Measurements from ENCODE around the gene UST. TPM values are rescaled to one million over a fixed set of nuclear protein-coding genes. Genes with fewer than 3 reads are reported as not detected.

Gene UST
- total and polyA plus RNA-seq, 2 donors (not counting 1 experiment from before 2014, with no cell fraction given) = 7.3 to 16.9 TPM

DNA sequence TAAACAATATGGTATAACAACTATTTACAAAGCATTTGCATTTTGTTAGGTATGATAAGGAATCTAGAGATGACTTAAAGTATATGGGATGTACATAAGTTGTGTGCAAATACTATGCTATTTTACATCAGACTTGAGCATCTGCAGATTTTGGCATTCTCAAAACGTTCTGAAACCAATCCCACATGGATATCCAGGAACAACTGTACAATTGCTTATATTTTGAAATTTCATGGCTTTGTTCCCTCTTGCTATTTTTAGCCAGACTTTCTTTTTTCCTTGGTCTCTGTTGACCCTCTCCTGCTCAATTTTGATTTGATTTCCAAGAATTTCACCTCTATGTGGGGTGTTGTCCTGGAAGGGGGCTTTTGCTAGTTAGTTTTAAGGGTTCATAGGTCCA is 32.9 kb upstream of the UST start:
- no CpG with 5 or more reads among the region's 1 CpG for WGBS (ENCODE audit: insufficient coverage)
- DNase-seq = no peak
- POLR2A ChIA-PET = interaction anchor here (0.7 kb wide), 1 partner anchor 32 kb away, joined by 3 read pairs; no protein-coding TSS in a partner anchor

GRCh38 chr6:148716811-148717210 is 30.0 kb upstream of the UST start:
- Histone ChIP-seq H3K9me3 (ENCODE audit: control extremely low read depth in 1 of 3, control insufficient read depth in 2 of 3, insufficient read depth in 1 of 3, low read length in 2 of 3) (no peaks in the 10 kb centered on the region), H3K79me2 (ENCODE audit: control insufficient read depth, insufficient read depth, low read length) (no peaks in the 10 kb centered on the region), H3K36me3 (replicated peaks in 1 of 2; ENCODE audit: control extremely low read depth in 1 of 2, control insufficient read depth in 1 of 2, extremely low read depth in 1 of 2, insufficient read depth in 2 of 2, low read length in 1 of 2) (no peaks in the 10 kb centered on the region), H3K4me3 (ENCODE audit: control extremely low read depth in 1 of 5, extremely low read depth in 1 of 5, insufficient read depth in 1 of 5, low read depth in 2 of 5, low read length in 4 of 5) (no peak overlapping the region), H4K20me1 (ENCODE audit: control insufficient read depth, insufficient read depth, low read length, poor library complexity, severe bottlenecking) (no peaks in the 10 kb centered on the region), H3K27me3 (replicated peaks in 1 of 4; ENCODE audit: control extremely low read depth in 1 of 4, control insufficient read depth in 3 of 4, insufficient read depth in 4 of 4, low read length in 3 of 4) (no peaks in the 10 kb centered on the region), H3K4me1 (ENCODE audit: control insufficient read depth in 2 of 2, insufficient read depth in 2 of 2, low read length in 2 of 2) (no peaks in the 10 kb centered on the region), H3K27ac (ENCODE audit: low read length in 2 of 2) (no peak overlapping the region), H2AFZ (ENCODE audit: insufficient read depth, low read depth, low read length, poor library complexity, severe bottlenecking) (no peak overlapping the region), H3K4me2 (replicated peaks; ENCODE audit: low read depth, low read length, poor library complexity, severe bottlenecking) (no peak overlapping the region), H3K9ac (ENCODE audit: low read length) (no peak overlapping the region)
- Mint-ChIP-seq H3K4me3 (no peak overlapping the region), H3K27me3 (peaks cover 2% of the 10 kb centered on the region), H3K9me3 (ENCODE audit: insufficient read depth) (peaks cover 4% of the 10 kb centered on the region), H3K27ac (no peak overlapping the region), H3K4me1 (no peaks in the 10 kb centered on the region)
- WGBS (ENCODE audit: insufficient coverage) = no CpG with 5 or more reads among the region's 1 CpG
- no peak for DNase-seq
- ChIA-PET POLR2A (no interaction called here), CTCF (no interaction called here)
- ATAC-seq (ENCODE audit: low read depth) = no peak
- TF ChIP-seq EZH2 (IDR thresholded peaks at IDR 0.05; ENCODE audit: borderline replicate concordance, insufficient read depth, low read depth, low read length, poor library complexity, severe bottlenecking) = no peak
- TF ChIP-seq CTCF (IDR thresholded peaks at IDR 0.05) = no peak
- intact Hi-C loops (cut with micrococcal nuclease) = no loop called here

More for the DNA sequence above, 32.9 kb upstream of the UST start:
- no peak overlapping the region for H3K27ac Mint-ChIP-seq
- intact Hi-C loops (cut with micrococcal nuclease) = no loop called here
- H4K20me1 ChIP-seq (ENCODE audit: control insufficient read depth, insufficient read depth, low read length, poor library complexity, severe bottlenecking) = no peaks in the 10 kb centered on the region
- H3K4me3 ChIP-seq (ENCODE audit: control extremely low read depth in 1 of 5, extremely low read depth in 1 of 5, insufficient read depth in 1 of 5, low read depth in 2 of 5, low read length in 4 of 5) = no peak overlapping the region
- H3K79me2 ChIP-seq (ENCODE audit: control insufficient read depth, insufficient read depth, low read length) = no peaks in the 10 kb centered on the region
- no peak overlapping the region for H3K4me2 ChIP-seq (replicated peaks; ENCODE audit: low read depth, low read length, poor library complexity, severe bottlenecking)
- TF ChIP-seq CTCF (IDR thresholded peaks at IDR 0.05) (no peak), EZH2 (IDR thresholded peaks at IDR 0.05; ENCODE audit: borderline replicate concordance, insufficient read depth, low read depth, low read length, poor library complexity, severe bottlenecking) (no peak)
- H3K9me3 Mint-ChIP-seq (ENCODE audit: insufficient read depth) = peaks cover 4% of the 10 kb centered on the region
- H2AFZ ChIP-seq (ENCODE audit: insufficient read depth, low read depth, low read length, poor library complexity, severe bottlenecking) = no peak overlapping the region
- no peak overlapping the region for H3K4me3 Mint-ChIP-seq
- no peak overlapping the region for H3K27ac ChIP-seq (ENCODE audit: low read length in 2 of 2)
- H3K9ac ChIP-seq (ENCODE audit: low read length) = no peak overlapping the region
- CTCF ChIA-PET = no interaction called here
- ATAC-seq (ENCODE audit: low read depth) = no peak
- no peaks in the 10 kb centered on the region for H3K4me1 Mint-ChIP-seq
- no peaks in the 10 kb centered on the region for H3K36me3 ChIP-seq (replicated peaks in 1 of 2; ENCODE audit: control extremely low read depth in 1 of 2, control insufficient read depth in 1 of 2, extremely low read depth in 1 of 2, insufficient read depth in 2 of 2, low read length in 1 of 2)
- H3K27me3 ChIP-seq (replicated peaks in 1 of 4; ENCODE audit: control extremely low read depth in 1 of 4, control insufficient read depth in 3 of 4, insufficient read depth in 4 of 4, low read length in 3 of 4) = no peaks in the 10 kb centered on the region
- no peaks in the 10 kb centered on the region for H3K27me3 Mint-ChIP-seq
- no peaks in the 10 kb centered on the region for H3K4me1 ChIP-seq (ENCODE audit: control insufficient read depth in 2 of 2, insufficient read depth in 2 of 2, low read length in 2 of 2)
- no peaks in the 10 kb centered on the region for H3K9me3 ChIP-seq (ENCODE audit: control extremely low read depth in 1 of 3, control insufficient read depth in 2 of 3, insufficient read depth in 1 of 3, low read length in 2 of 3)
